ENCODE results near the gene TAX1BP3. TPM values are rescaled to one million over a fixed set of nuclear protein-coding genes. Genes with fewer than 3 reads are reported as not detected.

Gene TAX1BP3
- total and polyA plus RNA-seq, 12 donors: 32.1 to 311 (median 158) TPM

- WGBS, 4 donors: 77 to 82% (median 79%) methylated on average over 5 to 11 of the region's 11 CpGs
- no peak overlapping the region for H3K4me3 ChIP-seq
- DNase-seq: no peak
- TF ChIP-seq, protein P1, sequence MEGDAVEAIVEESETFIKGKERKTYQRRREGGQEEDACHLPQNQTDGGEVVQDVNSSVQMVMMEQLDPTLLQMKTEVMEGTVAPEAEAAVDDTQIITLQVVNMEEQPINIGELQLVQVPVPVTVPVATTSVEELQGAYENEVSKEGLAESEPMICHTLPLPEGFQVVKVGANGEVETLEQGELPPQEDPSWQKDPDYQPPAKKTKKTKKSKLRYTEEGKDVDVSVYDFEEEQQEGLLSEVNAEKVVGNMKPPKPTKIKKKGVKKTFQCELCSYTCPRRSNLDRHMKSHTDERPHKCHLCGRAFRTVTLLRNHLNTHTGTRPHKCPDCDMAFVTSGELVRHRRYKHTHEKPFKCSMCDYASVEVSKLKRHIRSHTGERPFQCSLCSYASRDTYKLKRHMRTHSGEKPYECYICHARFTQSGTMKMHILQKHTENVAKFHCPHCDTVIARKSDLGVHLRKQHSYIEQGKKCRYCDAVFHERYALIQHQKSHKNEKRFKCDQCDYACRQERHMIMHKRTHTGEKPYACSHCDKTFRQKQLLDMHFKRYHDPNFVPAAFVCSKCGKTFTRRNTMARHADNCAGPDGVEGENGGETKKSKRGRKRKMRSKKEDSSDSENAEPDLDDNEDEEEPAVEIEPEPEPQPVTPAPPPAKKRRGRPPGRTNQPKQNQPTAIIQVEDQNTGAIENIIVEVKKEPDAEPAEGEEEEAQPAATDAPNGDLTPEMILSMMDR (IDR thresholded peaks at IDR 0.05): no peak
- no peak for TF ChIP-seq POLR2A (IDR thresholded peaks at IDR 0.05)
- H3K27ac ChIP-seq: no peak overlapping the region
- H3K27me3 ChIP-seq: no peaks in the 10 kb centered on the region
- H3K4me1 ChIP-seq (replicated peaks in 1 of 2): peaks cover 4 to 7% of the 10 kb centered on the region in 2 donors
- no peaks in the 10 kb centered on the region for H3K36me3 ChIP-seq (replicated peaks in 1 of 2)
- intact Hi-C loops (cut with DNase I): no loop called here
- H3K9me3 ChIP-seq (replicated peaks in 1 of 3): no peaks in the 10 kb centered on the region
Observed at GRCh38 chr17:3675886-3676285, 7.5 kb upstream of the TAX1BP3 start.

- 93 to 96% (median 95%) methylated on average over 4 of the region's 4 CpGs for WGBS, 4 donors
- H3K4me1 ChIP-seq (replicated peaks in 1 of 2): peaks cover 7 to 10% of the 10 kb centered on the region in 2 donors
- intact Hi-C loops (cut with DNase I): no loop called here
Observed at GRCh38 chr17:3672571-3672970, 4.2 kb upstream of the TAX1BP3 start.

GRCh38 chr17:3669548-3669947, 1.2 kb upstream of the TAX1BP3 start:
- Histone ChIP-seq H3K4me1 (replicated peaks in 1 of 2) (peaks cover 23 to 27% of the 10 kb centered on the region in 2 donors), H3K9me3 (replicated peaks in 1 of 3) (no peaks in the 10 kb centered on the region), H3K36me3 (replicated peaks in 1 of 2) (peaks cover 0 to 7% of the 10 kb centered on the region in 2 donors), H3K27ac (no peak overlapping the region), H3K27me3 (no peaks in the 10 kb centered on the region), H3K4me3 (peak overlapping the region in 2 of 4 donors; percentile 70 to 85)
- 48 to 54% (median 52%) methylated on average over 12 of the region's 12 CpGs for WGBS, 4 donors
- intact Hi-C loops (cut with DNase I): no loop called here
- no peak for TF ChIP-seq POLR2A (IDR thresholded peaks at IDR 0.05)
- TF ChIP-seq, protein P1 (IDR thresholded peaks at IDR 0.05): no peak
- no peak for DNase-seq

More at GRCh38 chr17:3672571-3672970, 4.2 kb upstream of the TAX1BP3 start:
- H3K9me3 ChIP-seq (replicated peaks in 1 of 3): no peaks in the 10 kb centered on the region
- TF ChIP-seq, protein P1 (IDR thresholded peaks at IDR 0.05): no peak
- TF ChIP-seq POLR2A (IDR thresholded peaks at IDR 0.05): no peak
- H3K4me3 ChIP-seq: no peak overlapping the region
- H3K36me3 ChIP-seq (replicated peaks in 1 of 2): peaks cover 0 to 7% of the 10 kb centered on the region in 2 donors
- H3K27me3 ChIP-seq: no peaks in the 10 kb centered on the region
- DNase-seq: no peak
- H3K27ac ChIP-seq: no peak overlapping the region

GRCh38 chr17:3669085-3669347, 638 bp upstream of the TAX1BP3 start:
- H3K4me1 ChIP-seq (replicated peaks in 1 of 2): peaks cover 23 to 27% of the 10 kb centered on the region in 2 donors
- H3K4me3 ChIP-seq: peak overlapping the region; percentile 70 to 90 (median 80)
- H3K27ac ChIP-seq: peak overlapping the region; percentile 20 to 97 (median 93)
- TF ChIP-seq, protein P1 (IDR thresholded peaks at IDR 0.05): no peak
- TF ChIP-seq POLR2A (IDR thresholded peaks at IDR 0.05): no peak
- H3K36me3 ChIP-seq (replicated peaks in 1 of 2): peaks cover 0 to 12% of the 10 kb centered on the region in 2 donors
- no peaks in the 10 kb centered on the region for H3K9me3 ChIP-seq (replicated peaks in 1 of 3)
- 0 to 1% (median 1%) methylated on average over 3 to 32 of the region's 32 CpGs for WGBS, 4 donors
- no peak for DNase-seq
- H3K27me3 ChIP-seq: no peaks in the 10 kb centered on the region
- intact Hi-C loops (cut with DNase I): no loop called here

Measured in adrenal gland (tissue), 12 donors.